Mesenteric fat pad (tissue), 1 donor: Measurements from ENCODE around the gene UNC50. TPM values are rescaled to one million over a fixed set of nuclear protein-coding genes. Genes with fewer than 3 reads are reported as not detected.
"Not testable (repeated sequence)": the region's sequence is repeated elsewhere in the genome, so short reads cannot be mapped to it uniquely, and the experiment has no call there.

Experiments
- DNase-seq: peaks from one replicate; pipeline ENCODE4 v3.0.0-alpha.2; 2020; ENCODE audit warnings: low spot score
- total RNA-seq: library from RNA; stranded (reverse); fragmentation: NEBNext Ultra II Directional; extraction: Animal tissue kit (Norgen Biotek cat#: 25700); gene quantifications from one replicate; pipeline ENCODE4 v1.2.1, GENCODE V29; 2021
- donor health status: DM: yes; HTN: yes; CAD: no.

The UNC50 gene
- total RNA-seq, 1 donor from 2014 or later = 46.6 TPM

DNA sequence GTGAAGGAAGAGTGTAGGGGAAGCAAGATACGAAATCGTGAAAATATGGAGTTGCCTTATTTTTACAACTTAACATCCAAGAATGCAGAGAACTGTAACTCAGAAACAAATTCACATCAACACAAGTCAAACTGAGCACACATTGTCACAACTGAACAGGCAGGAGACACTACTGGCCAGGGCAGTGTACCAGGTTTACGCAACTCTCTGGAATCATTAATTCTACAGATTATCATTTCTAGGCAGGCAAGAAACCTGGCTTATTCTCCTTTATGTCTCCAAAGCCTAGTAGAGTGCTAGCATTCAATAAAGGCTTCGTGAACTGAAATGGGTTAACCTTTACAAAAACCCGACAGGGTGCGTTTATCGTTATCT lies 661 bp upstream of the UNC50 start:
- DNase-seq = no peak

DNA sequence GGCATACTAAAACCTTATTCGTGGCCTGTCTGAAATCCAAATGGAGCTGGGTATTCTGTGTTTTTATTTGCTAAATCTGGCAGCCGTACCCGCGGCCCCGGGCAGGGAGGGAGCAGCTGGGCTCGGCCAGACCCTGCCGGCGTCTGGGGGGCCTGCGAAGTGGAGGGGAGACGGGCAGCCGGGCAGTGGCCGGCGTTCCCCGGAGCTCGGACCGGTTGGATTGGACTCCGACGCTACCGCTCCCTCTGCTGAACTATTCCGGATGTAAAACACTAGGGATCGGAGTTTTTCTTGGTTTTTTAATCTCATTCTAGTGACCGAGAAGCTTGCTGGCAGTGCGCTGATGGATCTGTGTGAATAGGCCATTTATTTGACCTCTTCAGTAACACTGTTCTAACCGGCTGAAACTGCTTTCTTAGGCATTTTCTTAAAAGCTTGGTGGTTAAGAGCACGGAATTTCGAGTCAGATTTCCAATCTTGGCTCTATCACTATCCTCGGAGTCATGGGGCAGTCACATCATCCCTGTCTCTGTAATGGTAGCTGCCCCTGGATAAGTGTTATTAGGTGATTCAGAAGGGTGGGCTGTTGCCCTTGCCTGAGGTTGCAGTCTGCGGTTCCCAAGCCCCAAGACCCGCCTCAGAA lies 694 bp downstream of the UNC50 start:
- DNase-seq = no peak

DNA sequence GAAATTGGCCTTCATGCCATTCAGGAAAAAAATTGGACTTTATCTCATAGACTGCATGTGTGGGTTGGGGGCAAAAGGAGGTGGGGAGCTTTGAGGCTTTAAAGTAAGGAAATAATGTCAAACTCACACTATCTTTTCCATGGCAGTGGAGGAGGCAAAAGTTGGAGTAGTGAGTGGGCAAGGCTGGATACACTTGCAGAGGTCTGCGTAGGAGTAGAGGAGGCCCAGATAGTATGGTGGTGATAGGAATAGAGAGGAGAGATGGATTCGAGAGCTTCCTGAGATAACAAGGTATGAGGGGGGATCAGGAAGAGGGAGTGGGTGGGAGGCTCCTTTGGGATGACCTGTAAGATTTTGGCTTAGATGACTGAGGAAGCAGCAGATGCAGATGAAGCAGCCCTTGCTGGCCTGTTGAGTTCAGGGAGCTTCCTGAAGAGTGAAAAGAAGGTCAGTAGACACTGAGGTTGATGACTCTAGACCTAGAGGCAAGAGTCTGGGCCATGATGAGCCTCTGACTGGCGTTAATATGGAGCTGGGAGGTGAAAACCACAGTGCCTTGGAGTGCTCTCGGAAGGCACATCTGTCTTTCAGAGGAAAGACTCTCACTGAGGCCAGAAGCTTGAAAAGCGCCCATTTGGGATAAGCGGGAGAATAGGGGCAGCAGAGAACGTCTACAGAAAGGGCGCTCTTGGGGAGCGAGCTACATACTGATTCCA lies 5.8 kb downstream of the UNC50 start:
- DNase-seq = no peak

DNA sequence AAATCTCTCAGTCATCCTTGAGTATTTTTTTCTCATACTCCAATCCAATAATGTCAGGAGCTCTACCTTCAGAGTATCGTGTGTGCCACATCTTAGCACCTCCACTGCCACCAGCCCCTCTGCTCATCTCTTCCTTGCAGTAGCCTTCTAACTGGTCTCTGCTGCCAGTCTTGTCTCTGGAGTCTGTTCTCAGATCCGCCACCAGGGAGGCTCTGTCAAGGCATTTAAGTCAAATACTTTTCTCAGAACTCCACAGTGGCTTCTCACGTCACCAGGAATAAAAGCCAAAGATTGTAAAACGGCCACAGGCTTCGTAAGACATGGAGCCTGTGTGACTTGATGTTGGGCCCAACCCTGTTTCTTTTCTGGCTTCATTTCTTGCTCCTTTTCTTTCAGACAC lies 7.1 kb downstream of the UNC50 start:
- DNase-seq = no peak

DNA sequence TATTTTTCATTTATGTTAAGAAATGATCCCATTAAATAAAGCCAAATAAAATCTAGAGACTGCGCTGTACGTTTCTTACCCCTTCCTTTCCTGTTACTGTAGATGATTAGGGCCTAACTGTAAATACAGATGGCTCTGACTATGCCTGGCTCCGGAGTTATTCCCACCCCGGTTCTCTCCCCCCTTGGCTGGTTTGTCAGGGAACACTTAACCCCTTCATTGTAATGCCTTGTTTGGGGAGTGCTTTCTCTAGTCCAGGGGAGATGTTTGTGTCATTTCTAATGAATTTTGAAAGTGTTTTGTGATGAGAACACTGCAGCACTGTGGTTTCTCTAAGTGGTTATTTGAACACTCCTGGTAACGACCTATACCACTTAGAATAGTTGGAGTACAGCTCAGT lies 8.8 kb downstream of the UNC50 start:
- DNase-seq = no peak

DNA sequence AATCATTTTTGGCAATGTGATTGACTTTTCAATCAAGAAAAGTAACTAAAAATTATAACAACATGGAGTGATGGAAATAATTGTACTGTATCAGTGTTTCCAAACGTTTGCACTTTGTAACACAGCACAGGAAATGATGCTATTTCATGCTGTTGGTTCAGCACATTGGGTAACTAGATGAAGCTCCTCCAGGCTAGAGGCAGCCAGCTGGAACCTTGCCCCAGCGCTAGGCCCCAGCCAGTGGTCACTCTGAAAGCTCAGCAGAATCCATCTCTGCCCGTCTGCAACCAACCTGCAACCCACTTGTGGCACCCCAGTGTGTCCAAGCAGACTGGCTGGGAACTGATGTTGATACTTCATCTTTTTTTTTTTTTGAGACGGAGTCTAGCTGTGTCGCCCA lies 15.3 kb downstream of the UNC50 start:
- no peak for DNase-seq

DNA sequence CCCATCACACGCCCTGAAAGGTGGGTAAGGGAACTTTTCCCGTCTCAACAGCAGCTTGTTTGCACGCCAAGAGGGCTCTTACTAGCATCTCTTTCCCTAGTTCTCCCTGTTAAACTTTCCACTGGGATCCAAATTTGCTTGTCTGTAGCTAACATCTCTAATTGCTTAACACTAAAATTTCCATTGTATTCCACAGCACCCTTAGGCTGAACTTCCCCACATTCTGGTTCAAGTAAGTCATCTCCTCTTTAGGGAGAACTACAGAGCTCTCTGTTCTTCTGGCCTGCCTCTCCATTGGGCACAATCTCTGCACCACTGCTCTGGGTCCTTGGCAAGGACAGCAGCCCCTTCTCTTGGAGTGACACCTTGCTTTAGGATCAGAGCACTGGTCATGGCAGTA lies 24.0 kb downstream of the UNC50 start:
- DNase-seq = no peak

DNA sequence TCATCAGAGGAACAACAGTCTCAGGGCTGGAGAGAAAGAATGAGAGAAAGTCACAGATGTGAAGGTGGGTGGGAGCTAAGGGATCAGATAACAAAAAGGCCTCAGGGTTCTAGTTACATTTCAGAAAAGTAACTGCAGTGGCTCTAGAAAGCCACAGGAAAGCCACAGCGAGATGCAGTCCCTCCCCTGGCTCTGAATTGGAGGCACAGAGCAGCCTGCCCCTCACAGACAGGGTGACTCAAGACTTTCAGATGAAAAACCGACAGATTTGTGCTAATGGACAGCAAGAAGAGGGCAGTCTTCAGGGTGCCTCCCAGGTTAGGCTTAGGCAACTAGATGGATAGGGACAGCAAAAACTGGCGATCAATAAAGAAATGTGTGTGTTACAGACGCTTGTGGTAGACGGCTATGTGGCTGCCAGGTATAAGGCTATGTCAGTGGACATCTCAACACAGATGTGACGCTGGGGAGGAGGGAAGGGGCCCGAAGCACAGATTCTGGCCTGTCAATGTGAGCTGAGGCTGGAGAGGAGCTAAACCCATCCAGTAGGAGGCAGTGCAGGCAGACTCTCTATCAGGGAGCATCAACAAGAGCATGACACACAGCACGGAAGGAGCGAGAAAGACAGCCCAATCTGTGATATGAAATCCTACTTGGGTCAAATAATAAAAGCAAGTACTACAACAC lies 26.2 kb downstream of the UNC50 start:
- no peak for DNase-seq

DNA sequence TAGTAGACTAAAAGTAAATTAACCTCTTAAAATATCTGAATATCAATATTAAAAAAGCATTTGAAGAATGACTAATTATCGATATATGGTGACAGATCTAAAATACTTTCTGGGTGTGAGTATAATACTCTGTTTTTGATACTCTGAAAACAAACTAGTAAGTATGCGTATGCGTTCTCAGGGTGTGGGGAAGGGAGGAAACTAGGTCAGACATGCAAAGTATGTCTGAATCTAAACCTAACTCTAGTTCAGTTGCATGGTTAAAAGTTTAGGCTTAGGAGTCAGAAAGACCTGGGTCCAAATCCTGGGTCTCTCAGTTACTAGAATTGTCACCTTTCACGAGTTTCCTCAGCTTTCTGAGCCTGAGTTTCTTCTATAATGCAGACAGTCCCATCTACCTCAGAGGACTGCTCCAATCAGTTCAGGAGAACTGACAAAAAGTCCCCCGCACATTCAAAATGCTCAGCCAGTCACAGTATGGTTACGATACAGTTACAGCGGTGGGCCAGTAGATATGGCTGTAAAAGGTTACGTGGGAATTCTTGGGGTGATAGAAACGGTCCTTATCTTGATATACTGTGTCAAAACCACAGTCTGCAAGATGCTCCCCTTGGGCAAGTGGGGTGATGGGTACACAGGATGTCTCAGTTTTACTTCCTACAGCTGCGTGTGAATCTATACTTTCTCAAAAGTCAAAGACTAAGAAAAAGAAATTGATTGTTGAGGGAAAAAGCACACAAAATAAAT lies 29.2 kb downstream of the UNC50 start:
- DNase-seq = no peak

DNA sequence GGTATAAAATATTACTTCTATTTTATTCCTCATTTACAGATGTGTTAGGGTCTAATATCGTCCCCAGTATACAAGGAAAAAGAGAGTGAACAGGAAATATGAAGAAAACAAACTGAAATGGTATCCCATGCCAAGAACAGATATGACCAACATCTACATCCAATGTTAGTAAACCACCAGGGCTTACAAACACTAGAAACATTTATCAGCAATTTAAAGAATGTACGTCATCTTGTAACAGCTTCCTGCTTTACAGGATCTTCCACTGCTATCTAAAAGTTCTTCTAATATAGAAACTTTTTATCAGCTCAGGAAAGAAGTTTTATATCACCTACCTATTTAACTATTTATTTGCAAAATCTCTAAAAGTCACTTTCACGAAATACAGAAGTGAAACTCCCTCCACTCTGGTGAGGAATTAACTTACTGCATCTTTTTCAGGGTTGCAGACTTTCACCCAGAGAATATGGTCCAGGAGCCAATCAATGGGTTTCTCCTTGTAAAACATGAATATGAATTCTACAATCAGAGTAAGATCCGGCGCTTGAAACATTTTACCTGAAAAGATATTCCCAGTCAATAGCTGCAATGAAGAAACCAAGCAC lies 35.2 kb downstream of the UNC50 start:
- no peak for DNase-seq

DNA sequence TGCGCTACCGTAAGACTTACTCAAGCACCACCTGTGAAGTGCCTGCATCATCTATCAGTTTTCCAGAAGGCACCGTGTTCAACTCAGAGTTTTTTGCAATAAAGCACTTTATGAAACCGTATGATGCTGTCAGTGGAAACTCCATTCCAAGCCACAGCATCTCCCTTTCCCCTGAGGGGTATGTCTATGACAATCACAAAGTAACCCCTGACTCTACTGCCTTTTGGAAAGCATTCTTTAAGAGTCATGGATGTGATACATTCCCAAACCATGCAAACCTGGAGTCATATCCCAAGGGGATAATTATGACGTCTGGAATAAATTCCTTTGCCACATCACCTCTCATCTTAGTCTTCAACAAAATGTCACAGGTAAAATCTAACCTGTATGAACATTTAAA lies 39.2 kb downstream of the UNC50 start:
- no peak for DNase-seq

DNA sequence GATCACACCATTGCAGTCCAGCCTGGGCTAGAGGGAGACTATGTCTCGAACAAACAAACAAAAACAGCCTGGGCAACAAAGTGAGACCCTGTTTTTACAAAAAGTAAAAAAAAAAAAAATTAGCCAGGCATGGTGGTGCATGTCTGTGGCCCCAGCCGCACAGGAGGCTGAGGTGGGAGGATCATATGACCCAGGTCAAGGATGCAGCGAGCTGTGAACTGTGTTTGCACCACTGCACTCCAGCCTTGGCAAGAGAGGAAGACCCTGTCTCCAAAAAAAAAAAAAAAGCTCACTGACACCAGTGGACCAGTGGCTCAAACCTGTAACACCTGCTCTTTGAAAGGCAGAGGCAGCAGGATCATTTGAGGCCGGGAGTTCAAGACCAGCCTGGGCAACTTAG lies 40.1 kb downstream of the UNC50 start:
- DNase-seq = no peak

DNA sequence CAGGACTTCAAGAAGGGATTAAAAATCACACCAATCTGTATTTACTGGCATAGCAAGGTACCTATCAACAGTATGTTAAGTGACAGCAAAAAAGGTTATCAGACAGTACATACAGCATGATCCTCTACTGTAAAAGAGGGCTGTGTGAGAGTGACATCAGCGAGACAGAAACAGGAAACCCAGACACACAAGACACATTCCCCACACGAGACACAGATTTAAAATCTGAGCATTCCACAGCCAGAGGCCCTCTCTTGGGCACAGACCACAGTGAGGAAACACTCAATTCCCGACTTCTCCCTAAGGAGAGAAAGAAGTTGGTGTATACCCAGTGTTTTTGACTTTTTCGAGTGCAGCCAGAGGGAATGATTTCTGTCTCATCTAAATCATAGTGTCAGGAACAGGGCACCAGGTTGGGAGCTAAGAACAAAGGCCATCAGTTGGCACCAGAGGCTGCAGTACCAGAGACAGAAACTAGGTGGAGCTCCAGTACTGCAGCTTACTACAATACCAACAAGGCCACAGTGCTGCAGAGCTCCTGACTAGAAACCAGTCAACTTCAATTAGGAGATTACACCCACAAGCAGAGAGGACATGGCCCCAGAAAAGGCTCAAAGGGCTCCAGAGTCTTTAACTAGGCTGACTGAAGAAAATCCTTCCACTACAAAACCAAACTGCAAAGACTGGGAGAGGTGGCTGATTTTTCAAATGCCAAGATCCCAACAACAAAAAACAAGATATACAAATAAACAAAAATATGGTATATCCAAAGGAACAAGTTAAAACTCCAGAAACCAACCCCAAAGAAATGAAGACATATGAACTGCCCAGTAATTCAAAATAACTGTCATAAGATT lies 41.0 kb downstream of the UNC50 start:
- DNase-seq = no peak

DNA sequence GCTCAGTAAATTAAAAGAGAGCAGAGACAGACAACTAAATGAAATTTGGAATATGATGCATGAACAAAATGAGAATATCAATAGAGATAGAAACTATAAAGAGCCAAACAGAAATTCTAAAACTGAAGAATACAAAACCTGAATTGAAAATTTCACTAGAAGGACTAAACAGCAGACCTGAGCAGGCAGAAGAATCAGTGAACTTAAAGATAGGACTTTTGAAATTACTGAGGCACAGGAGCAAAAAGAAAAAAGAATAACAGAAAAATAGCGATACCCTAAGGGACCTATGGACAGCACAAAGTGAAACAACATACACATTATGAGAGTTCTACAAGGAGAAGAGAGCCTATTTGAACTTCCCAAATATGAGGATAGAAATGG lies 41.6 kb downstream of the UNC50 start:
- DNase-seq = no peak

DNA sequence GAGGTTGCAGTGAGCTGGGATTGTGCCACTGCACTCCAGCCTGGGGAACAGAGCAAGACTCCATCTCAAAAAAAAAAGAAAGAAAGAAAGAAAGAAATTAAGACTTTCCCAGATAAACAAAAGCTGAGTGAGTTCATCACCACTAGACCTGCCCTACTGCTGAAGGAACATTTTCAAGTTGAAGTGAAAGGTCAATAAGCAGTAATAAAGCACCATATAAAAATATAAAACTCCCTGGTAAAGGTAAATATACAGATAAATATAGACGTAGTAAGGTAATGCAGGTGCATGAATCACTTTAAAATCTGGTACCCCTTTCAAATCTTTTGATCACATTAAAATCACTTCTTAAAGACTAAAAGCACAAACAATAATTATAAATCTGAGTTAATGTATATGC lies 42.6 kb downstream of the UNC50 start:
- no peak for DNase-seq

DNA sequence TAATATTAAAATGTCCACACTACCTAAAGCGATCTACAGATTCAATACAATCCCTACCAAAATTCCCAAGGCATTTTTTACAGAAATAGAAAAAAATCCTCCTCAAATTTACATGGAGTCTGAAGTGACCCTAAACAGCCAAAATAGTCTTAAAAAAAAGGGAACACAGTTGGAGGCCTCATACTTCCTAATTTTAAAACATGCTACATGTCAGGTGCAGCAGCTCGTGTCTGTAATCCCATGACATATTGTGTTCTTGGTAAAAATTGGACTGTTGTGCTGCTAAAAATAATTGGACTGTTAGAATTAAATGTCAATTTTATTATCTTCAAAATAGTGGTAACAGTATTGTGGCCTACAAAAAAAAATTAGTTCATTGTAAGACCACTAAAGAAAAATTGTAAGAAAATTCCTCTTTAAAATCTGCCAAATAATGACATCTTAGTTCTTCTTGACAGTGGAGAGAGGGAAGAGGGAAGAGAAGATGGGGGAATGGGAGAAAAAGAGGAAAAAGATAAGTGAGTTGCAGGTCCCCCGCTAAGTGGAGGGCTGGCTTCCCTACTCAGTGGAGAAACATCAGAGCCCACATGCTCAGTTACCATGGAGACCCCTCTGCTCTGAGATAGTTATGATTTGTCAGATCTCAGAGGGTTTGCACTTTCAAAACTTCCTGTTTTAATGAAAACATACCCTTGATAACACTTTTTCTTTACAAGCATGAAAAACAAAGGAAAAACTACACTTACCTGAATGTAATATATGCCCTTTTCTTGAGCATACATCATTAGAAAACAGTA lies 46.5 kb downstream of the UNC50 start:
- DNase-seq = no peak

DNA sequence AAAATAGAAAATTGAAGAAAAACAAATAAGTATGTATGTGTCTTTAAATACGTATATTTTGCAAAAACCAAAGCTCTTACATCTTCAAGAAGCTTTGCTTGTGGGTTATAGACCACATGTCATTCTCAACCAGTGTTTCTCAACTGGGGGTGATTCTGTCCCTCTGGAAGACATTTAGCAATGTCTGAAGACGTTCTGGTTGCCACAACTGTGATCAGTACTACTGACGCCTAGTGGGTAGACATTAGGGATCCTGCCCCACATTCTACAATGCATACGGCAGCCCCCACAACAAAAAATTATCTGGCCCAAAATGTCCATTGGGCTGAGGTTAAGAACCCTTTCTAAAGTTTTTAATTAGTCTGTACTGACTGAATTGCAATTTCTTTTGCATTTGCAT lies 48.4 kb downstream of the UNC50 start:
- no peak for DNase-seq

DNA sequence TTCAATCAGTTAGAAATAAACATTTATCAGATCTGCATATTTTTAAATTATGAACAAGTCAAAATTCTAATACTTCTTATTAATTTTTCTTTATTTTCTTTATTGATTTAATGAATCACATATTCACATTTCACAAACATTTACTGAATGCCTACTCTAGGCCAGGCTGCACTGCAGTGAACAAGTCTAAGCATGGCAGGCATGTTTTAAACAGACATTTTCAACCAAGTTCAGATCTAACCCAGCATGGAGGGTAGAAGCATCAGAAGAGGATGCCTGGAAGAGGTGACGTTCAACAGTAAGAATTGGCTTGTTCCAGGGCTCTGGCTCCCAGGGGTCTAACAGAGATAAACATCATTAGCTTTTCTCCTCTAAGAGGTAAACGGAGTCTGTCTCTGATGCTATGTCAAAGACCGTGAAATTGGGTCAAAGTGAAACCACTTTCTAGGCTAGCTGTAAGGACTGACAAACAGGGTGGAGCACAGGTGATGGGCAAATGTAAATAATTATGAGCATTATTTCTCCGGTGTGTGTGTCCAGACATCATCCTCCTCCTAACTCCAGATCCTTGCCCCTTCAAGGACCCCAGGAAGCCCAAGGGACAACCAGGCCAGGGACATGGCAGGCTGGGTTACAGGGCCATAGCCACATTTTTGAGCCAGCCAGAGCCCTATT lies 50.6 kb downstream of the UNC50 start:
- no peak for DNase-seq

DNA sequence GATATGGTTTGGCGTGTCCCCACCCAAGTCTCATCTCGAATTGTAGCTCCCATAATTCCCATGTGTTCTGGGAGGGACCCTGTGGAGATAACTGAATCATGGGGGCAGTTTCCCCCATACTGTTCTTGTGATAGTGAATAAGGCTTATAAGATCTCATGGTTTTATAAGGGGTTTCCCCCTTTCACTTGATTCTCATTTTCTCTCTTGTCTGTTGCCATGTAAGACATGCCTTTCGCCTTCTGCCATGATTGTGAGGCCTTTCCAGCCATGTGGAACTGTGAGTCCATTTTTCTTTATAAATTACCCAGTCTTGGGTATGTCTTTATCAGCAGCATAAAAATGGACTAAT lies 51.1 kb downstream of the UNC50 start:
- DNase-seq = not testable (repeated sequence)
